Parathyroid adenoma (tissue), 2 donors: ENCODE results near the gene COA8.

Experiments
- H2AFZ ChIP-seq: fragments of 300-600 bp; sonication (generic); one replicate; pipeline ENCODE4 v1.7.0; 2017; ENCODE audit warnings: antibody characterized with exemption, mild to moderate bottlenecking
- H3K27ac ChIP-seq: fragments of 300-600 bp; sonication (generic); one replicate; pipeline ENCODE4 v1.7.0; 2017
- H3K27me3 ChIP-seq: fragments of 300-600 bp; sonication (generic); one replicate; pipeline ENCODE4 v1.7.0; 2017; ENCODE audit warnings: low read length; ENCODE audit not compliant: control insufficient read depth, insufficient read depth
- H3K36me3 ChIP-seq: fragments of 300-600 bp; sonication (generic); one replicate; pipeline ENCODE4 v1.7.0; 2017; ENCODE audit warnings: low read length; ENCODE audit not compliant: control insufficient read depth, insufficient read depth
- H3K4me1 ChIP-seq: fragments of 300-600 bp; sonication (generic); one replicate; pipeline ENCODE4 v1.7.0; 2017; ENCODE audit warnings: control low read depth
- H3K4me2 ChIP-seq: fragments of 300-600 bp; sonication (generic); one replicate; pipeline ENCODE4 v1.7.0; 2017; ENCODE audit warnings: low read length
- H3K4me3 ChIP-seq: fragments of 300-600 bp; sonication (generic); one replicate; pipeline ENCODE4 v1.7.0; 2017; ENCODE audit warnings: low read depth, low read length
- H3K79me2 ChIP-seq: fragments of 300-600 bp; sonication (generic); one replicate; pipeline ENCODE4 v1.7.0; 2017; ENCODE audit warnings: control low read depth
- H3K9ac ChIP-seq: fragments of 300-600 bp; sonication (generic); one replicate; pipeline ENCODE4 v1.7.0; 2017; ENCODE audit warnings: mild to moderate bottlenecking
- H3K9me3 ChIP-seq: fragments of 300-600 bp; sonication (generic); one replicate; pipeline ENCODE4 v1.7.0; 2017; ENCODE audit warnings: low read length; ENCODE audit not compliant: control insufficient read depth
- TF ChIP-seq, protein P1 (sequence below): fragments of 300-600 bp; sonication (generic); IDR thresholded peaks from one replicate; pipeline ENCODE4 v1.7.0; 2017; ENCODE audit warnings: antibody characterized with exemption, mild to moderate bottlenecking
- donor health status: primary hyperparathyroidism.

Gene COA8

DNA sequence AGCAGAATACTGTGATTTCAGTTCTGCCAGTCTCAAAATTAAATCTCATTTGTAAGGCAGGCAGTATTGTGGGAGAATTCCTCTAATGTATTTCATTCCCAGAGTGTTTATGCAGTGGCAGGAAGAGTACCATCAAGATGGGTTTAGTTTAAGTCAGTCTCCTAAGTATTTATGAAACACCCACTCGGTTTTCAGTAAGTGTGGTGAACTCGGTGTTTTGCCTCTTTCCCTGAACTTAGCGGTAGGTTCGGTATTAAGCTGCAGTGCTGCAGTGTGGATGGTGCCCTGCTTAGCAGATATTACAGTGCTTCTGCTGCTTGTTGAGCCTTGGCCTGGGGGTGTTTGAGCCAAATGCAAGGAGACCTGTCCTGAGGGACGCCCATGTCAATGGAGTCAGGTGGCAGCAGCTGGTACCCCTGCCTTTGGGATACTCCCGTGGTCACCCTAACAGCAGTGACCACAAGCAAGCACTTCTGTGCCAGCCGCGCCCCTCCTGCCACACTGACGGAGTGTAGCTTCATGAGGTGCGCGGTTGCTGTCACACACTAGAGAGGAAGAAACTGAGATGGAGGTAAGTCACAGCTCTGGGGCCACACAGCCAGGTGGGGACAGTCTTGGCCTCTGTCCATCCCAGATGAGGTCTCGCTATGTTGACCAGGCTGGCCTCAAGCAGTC is 15.8 kb downstream of the COA8 start:
- H3K36me3 ChIP-seq, result no peaks in the 10 kb centered on the region

DNA sequence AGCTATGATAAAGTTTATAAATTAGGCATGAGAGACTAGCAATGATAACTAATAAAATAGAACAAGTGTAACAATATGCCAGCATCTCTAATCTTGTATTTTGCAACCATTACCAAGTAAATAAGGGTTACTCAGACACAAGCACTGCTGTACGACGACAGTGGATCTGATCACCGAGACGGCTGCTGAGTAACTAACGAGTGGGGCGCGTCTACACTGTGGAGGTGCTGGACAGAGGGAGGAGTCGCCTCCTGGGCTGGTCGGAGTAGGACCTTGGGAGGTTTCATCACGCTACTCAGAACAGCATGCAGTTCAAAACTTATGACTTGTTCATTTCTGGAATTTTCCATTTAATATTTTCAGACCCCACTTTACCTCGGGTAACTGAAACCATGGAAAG is 18.4 kb downstream of the COA8 start:
- H3K9ac ChIP-seq, result no peak overlapping the region
- TF ChIP-seq, protein P1, sequence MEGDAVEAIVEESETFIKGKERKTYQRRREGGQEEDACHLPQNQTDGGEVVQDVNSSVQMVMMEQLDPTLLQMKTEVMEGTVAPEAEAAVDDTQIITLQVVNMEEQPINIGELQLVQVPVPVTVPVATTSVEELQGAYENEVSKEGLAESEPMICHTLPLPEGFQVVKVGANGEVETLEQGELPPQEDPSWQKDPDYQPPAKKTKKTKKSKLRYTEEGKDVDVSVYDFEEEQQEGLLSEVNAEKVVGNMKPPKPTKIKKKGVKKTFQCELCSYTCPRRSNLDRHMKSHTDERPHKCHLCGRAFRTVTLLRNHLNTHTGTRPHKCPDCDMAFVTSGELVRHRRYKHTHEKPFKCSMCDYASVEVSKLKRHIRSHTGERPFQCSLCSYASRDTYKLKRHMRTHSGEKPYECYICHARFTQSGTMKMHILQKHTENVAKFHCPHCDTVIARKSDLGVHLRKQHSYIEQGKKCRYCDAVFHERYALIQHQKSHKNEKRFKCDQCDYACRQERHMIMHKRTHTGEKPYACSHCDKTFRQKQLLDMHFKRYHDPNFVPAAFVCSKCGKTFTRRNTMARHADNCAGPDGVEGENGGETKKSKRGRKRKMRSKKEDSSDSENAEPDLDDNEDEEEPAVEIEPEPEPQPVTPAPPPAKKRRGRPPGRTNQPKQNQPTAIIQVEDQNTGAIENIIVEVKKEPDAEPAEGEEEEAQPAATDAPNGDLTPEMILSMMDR, result no peak
- no peaks in the 10 kb centered on the region for H3K36me3 ChIP-seq
- peaks cover 16% of the 10 kb centered on the region for H3K79me2 ChIP-seq
- H2AFZ ChIP-seq, result no peak overlapping the region
- no peaks in the 10 kb centered on the region for H3K9me3 ChIP-seq
- H3K27me3 ChIP-seq, result no peaks in the 10 kb centered on the region
- no peak overlapping the region for H3K27ac ChIP-seq
- H3K4me3 ChIP-seq, result no peak overlapping the region
- H3K4me2 ChIP-seq, result no peak overlapping the region
- H3K4me1 ChIP-seq, result peaks cover 6% of the 10 kb centered on the region

More for the DNA sequence above, 15.8 kb downstream of the COA8 start:
- TF ChIP-seq, protein P1, result no peak
- H3K4me2 ChIP-seq, result no peak overlapping the region
- no peaks in the 10 kb centered on the region for H3K27me3 ChIP-seq
- no peak overlapping the region for H3K9ac ChIP-seq
- no peak overlapping the region for H2AFZ ChIP-seq
- H3K79me2 ChIP-seq, result peaks cover 9% of the 10 kb centered on the region
- H3K4me3 ChIP-seq, result no peak overlapping the region
- no peak overlapping the region for H3K27ac ChIP-seq
- H3K9me3 ChIP-seq, result no peaks in the 10 kb centered on the region
- H3K4me1 ChIP-seq, result peaks cover 9% of the 10 kb centered on the region

DNA sequence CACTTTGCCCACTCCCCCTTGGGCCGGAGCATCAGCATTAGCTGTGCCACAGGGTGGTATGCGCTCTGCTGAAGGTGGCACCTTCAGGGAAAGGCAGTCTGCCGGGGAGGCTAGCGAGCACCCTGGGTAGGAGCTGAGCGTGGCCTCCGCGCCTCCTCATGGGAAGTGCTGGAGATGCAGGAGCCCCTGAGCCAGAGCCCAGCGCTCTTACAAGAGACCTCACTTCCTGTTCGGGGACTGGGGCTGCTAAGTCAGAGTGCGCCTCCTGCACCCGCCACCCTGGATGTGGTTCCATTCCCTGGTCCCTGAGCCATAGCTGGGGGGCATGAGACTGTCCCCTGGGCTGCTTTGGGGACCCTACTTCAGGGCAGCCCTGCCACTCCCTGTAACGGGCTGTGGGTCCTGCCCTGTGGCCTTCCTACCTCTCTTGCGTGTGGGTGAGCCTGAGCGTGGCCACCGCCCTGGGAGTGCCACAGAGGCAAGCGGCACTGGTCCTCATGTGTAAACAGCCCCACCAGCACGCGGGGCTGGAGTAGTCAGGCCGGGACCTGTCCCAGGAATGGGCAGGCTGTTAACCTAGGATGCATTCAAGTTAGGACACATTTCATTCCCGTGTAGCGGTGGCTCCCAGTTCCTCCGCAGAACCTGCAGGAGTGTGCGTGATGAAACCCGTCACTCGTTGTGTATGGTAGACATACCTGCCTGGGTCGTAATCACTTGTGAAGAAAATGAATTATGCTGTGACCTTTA is 19.4 kb downstream of the COA8 start:
- TF ChIP-seq, protein P1, result no peak
- Histone ChIP-seq H3K4me3 (no peak overlapping the region), H3K27me3 (no peaks in the 10 kb centered on the region), H3K4me1 (peaks cover 2% of the 10 kb centered on the region), H3K36me3 (no peaks in the 10 kb centered on the region), H3K9ac (no peak overlapping the region), H2AFZ (no peak overlapping the region), H3K4me2 (no peak overlapping the region), H3K79me2 (peaks cover 20% of the 10 kb centered on the region), H3K27ac (no peak overlapping the region), H3K9me3 (no peaks in the 10 kb centered on the region)

DNA sequence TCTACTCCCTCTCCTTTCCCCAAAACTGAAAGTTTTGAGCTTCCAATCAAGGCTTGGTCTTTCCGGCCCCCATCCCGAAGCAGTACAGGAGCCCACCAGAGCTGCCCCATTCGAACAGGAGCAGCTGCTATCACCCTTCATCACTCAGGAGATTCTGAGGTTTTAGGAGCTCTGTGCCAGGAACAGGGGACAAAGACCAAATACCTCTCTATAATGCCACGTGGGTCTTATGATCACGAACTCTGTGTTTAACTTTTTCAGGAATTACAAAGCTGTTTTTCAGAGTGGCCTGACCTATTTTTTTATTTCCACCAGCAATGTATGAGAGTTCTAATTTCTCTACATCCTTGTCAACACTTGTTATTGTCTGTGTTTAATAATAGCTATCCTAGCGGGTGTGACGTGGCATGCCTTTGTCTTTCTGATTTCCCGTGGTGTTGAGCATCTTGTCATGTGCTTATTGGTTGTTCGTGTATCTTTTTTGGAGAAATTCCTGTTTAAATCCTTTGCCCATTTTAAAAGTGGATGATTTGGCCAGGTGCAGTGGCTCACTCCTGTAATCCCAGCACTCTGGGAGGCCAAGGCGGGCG is 21.7 kb downstream of the COA8 start:
- H3K4me2 ChIP-seq, result no peak overlapping the region
- H3K9me3 ChIP-seq, result no peaks in the 10 kb centered on the region
- TF ChIP-seq, protein P1, result no peak
- no peaks in the 10 kb centered on the region for H3K27me3 ChIP-seq
- no peaks in the 10 kb centered on the region for H3K4me1 ChIP-seq
- no peak overlapping the region for H3K27ac ChIP-seq
- H3K9ac ChIP-seq, result no peak overlapping the region
- no peaks in the 10 kb centered on the region for H3K36me3 ChIP-seq
- peaks cover 21% of the 10 kb centered on the region for H3K79me2 ChIP-seq
- H3K4me3 ChIP-seq, result no peak overlapping the region
- H2AFZ ChIP-seq, result no peak overlapping the region
